K562 (cell line): ENCODE measurements around the gene ENKD1. TPM values are rescaled to one million over a fixed set of nuclear protein-coding genes. Genes with fewer than 3 reads are reported as not detected.

ENCODE experiments used
- ATAC-seq: fragments of 200-7000 bp; cut with Tn5 transposase; 3 replicates; pipeline ENCODE4 v1.9.1; 2020; ENCODE audit warnings: moderate library complexity
- BruUV-seq: library from RNA; stranded (reverse); fragments of 400-500 nt; replicated peaks from 2 replicates; lab custom pipeline; 2021; lab: Mats Ljungman, UMichigan
- CTCF ChIA-PET: fragments of 300-600 bp; formaldehyde crosslinking; extraction: SDS; loops from one replicate; lab custom pipeline; 2021; ENCODE audit warnings: low intra/inter-chr PET ratio; lab: Yijun Ruan, JAX
- POLR2A ChIA-PET: fragments of 300-600, 350-650 bp; sonication (Branson Sonifier 250); formaldehyde crosslinking; extraction: SDS; loops from one replicate; lab custom pipeline; 2021; ENCODE audit warnings: antibody characterized with exemption, inconsistent platforms; lab: Yijun Ruan, JAX
- DNase-seq, 4 experiments: peaks; one replicate each; pipeline versions ENCODE4 v3.0.0 to v3.0.0-alpha.2; 2011 to 2018; ENCODE audit warnings: low spot score in 3 of 4, mixed read lengths in 3 of 4; ENCODE audit errors: extremely low read depth in 1 of 4
- FAIRE-seq: peaks from 2 replicates; lab custom pipeline; 2011; peaks lifted over from hg19 to GRCh38; lab: Jason Lieb, UNC
- H2AFZ ChIP-seq: 2 replicates; pipeline ENCODE4 v1.6.0; 2011; ENCODE audit warnings: low read depth, low read length, control low read depth, inconsistent platforms
- H3K27ac ChIP-seq: fragments of 200-600 bp; 3 replicates; pipeline ENCODE4 v1.8.0; 2011; ENCODE audit warnings: low read depth, mild to moderate bottlenecking, control low read depth, inconsistent platforms, low read length, moderate library complexity, mixed read lengths; ENCODE audit errors: extremely low read depth
- H3K27me3 ChIP-seq, 2 experiments: fragments of 300-600 bp in 1 of 2; 2 replicates in 1 of 2; 3 replicates in 1 of 2; pipeline versions ENCODE4 v1.6.0 to v1.8.0; 2011; ENCODE audit warnings: inconsistent platforms in 2 of 2, low read length in 2 of 2, mild to moderate bottlenecking in 1 of 2, mixed read lengths in 1 of 2, moderate library complexity in 1 of 2; ENCODE audit not compliant: control insufficient read depth in 2 of 2, insufficient read depth in 2 of 2
- H3K36me3 ChIP-seq: fragments of 300-600 bp; 3 replicates; pipeline ENCODE4 v1.8.0; 2011; ENCODE audit warnings: mild to moderate bottlenecking, low read length, inconsistent platforms; ENCODE audit not compliant: control insufficient read depth, insufficient read depth
- H3K4me1 ChIP-seq, 2 experiments: fragments of 200-600 bp in 1 of 2; replicated peaks in 1 of 2; 2 replicates in 1 of 2; 3 replicates in 1 of 2; pipeline versions ENCODE4 v1.5.1 to v1.8.0; 2011; ENCODE audit warnings: inconsistent platforms in 2 of 2, low read length in 2 of 2, mild to moderate bottlenecking in 1 of 2, mixed read lengths in 1 of 2, moderate library complexity in 1 of 2; ENCODE audit not compliant: control insufficient read depth in 2 of 2, insufficient read depth in 2 of 2
- H3K4me2 ChIP-seq: 2 replicates; pipeline ENCODE4 v1.6.1; 2011; ENCODE audit warnings: low read length, control low read depth, inconsistent platforms, mixed read lengths; ENCODE audit not compliant: insufficient read depth
- H3K4me3 ChIP-seq: fragments of 200-600 bp; sonication (generic), shearing (Covaris generic); 2 replicates; pipeline ENCODE4 v1.5.1; 2016; ENCODE audit warnings: control low read depth, inconsistent platforms
- H3K79me2 ChIP-seq: fragments of 200-600 bp; 3 replicates; pipeline ENCODE4 v1.8.0; 2011; ENCODE audit warnings: low read length, inconsistent platforms; ENCODE audit not compliant: control insufficient read depth, insufficient read depth
- H3K9ac ChIP-seq, 2 experiments: 2 replicates each; pipeline versions ENCODE4 v1.6.0 to v1.6.1; 2011; ENCODE audit warnings: low read depth in 2 of 2, low read length in 2 of 2, control low read depth in 1 of 2, inconsistent platforms in 1 of 2, mild to moderate bottlenecking in 1 of 2, mixed read lengths in 1 of 2; ENCODE audit not compliant: insufficient read depth in 1 of 2
- H3K9me1 ChIP-seq: one replicate; pipeline ENCODE4 v1.6.0; 2011; ENCODE audit warnings: inconsistent platforms, mild to moderate bottlenecking, low read length, moderate library complexity; ENCODE audit not compliant: control insufficient read depth, insufficient read depth
- H3K9me3 ChIP-seq: replicated peaks from 2 replicates; pipeline ENCODE4 v1.5.1; 2011; ENCODE audit warnings: low read depth, low read length, inconsistent platforms; ENCODE audit not compliant: control insufficient read depth, insufficient read depth
- H4K20me1 ChIP-seq: replicated peaks from 2 replicates; pipeline ENCODE4 v1.6.1; 2011; ENCODE audit warnings: low read length, inconsistent platforms, mixed read lengths; ENCODE audit not compliant: control insufficient read depth, insufficient read depth
- CREM ChIP-seq: IDR thresholded peaks from 2 replicates; pipeline ENCODE4 v1.6.1; 2014; ENCODE audit warnings: antibody characterized with exemption, low read depth
- CSDE1 ChIP-seq, 2 experiments: fragments of 450-650 bp; IDR thresholded peaks; 2 replicates each; pipeline ENCODE4 v1.6.1; 2016; ENCODE audit warnings: mild to moderate bottlenecking in 1 of 2
- FIP1L1 ChIP-seq: fragments of 200-400 bp; formaldehyde crosslinking; IDR thresholded peaks from 2 replicates; pipeline ENCODE4 v1.6.1; 2018; ENCODE audit warnings: mild to moderate bottlenecking, low read depth, low read length; ENCODE audit not compliant: poor library complexity, severe bottlenecking
- L3MBTL2 ChIP-seq: fragments of 450-650 bp; IDR thresholded peaks from 2 replicates; pipeline ENCODE4 v1.6.1; 2016; ENCODE audit warnings: mild to moderate bottlenecking, moderate library complexity
- NFIC ChIP-seq: fragments of 450-650 bp; IDR thresholded peaks from 2 replicates; pipeline ENCODE4 v1.6.1; 2017; ENCODE audit warnings: mild to moderate bottlenecking, inconsistent platforms
- SMAD1 ChIP-seq: fragments of 150-350 bp; IDR thresholded peaks from 2 replicates; pipeline ENCODE4 v1.6.1; 2014; ENCODE audit warnings: low read length, low read depth; ENCODE audit not compliant: partially characterized antibody
- SPI1 ChIP-seq: IDR thresholded peaks from 2 replicates; pipeline ENCODE4 v1.6.1; 2011; ENCODE audit warnings: low read depth, low read length, control low read depth, borderline replicate concordance
- WGBS: fragments of 100-300 bp; shearing (Covaris generic); methylation state at CpG from one replicate; pipeline ENCODE4 v1.1.6; 2016; ENCODE audit warnings: low coverage, mixed read lengths; ENCODE audit not compliant: insufficient coverage; ENCODE audit errors: missing lambda C conversion rate; 5-methylcytosine and 5-hydroxymethylcytosine counted together
- in situ Hi-C: fragments of 300-500 bp; cut with MboI; formaldehyde crosslinking; loops from 4 replicates; pipeline ENCODE4 v1.15.0; 2018; ENCODE audit warnings: inconsistent platforms, mixed read lengths
- intact Hi-C: fragments of 100-400 bp; cut with micrococcal nuclease; formaldehyde crosslinking; loops from 2 replicates; pipeline ENCODE4 v1.14.2; 2022
- polyA plus RNA-seq, 8 experiments: library from polyadenylated mRNA; depleted of rRNA in 4 of 8; stranded (reverse) in 5 of 8; unstranded in 3 of 8; fragments of >200 nt; fragmentation: Nextera tagmentation in 2 of 8; fragmentation: Illumina TruSeq in 1 of 8; extraction: Ambion mirVana in 2 of 8; extraction: Trizol in 1 of 8; gene quantifications; 2 replicates each; pipeline versions ENCODE4 v1.2.1 to v1.2.3, GENCODE V29; 2011 to 2014; ENCODE audit warnings: inconsistent platforms in 1 of 8, missing spikeins in 1 of 8
- total RNA-seq, 7 experiments: library from RNA; depleted of rRNA in 6 of 7; stranded (reverse); fragments of >200 nt in 6 of 7; fragmentation: Illumina TruSeq in 2 of 7; extraction: Trizol in 2 of 7; gene quantifications; 2 replicates each; pipeline versions ENCODE4 v1.2.1 to v1.2.3, GENCODE V29; 2011 to 2021; ENCODE audit warnings: low replicate concordance in 1 of 7

ENKD1 gene
- total and polyA plus RNA-seq, 9 of the 15 experiments (the other 6 are each of a cell fraction or from before 2014, with no cell fraction given), result 1.1 to 26.9 (median 8.3) TPM

GRCh38 chr16:67673712-67674580, 7.4 kb upstream of the ENKD1 start:
- H3K27ac ChIP-seq, result no peak overlapping the region
- no peaks in the 10 kb centered on the region for H4K20me1 ChIP-seq
- no TSS peak for BruUV-seq
- no peak for DNase-seq
- CTCF ChIA-PET, result interaction anchor here (0.6 to 2.2 kb wide), 4 partner anchors 156 to 654 kb away, joined by 3 to 31 read pairs (median 6); no protein-coding TSS in a partner anchor
- H2AFZ ChIP-seq, result no peak overlapping the region
- 70% methylated on average over 19 of the region's 21 CpGs for WGBS
- H3K9me3 ChIP-seq, result no peaks in the 10 kb centered on the region
- no peaks in the 10 kb centered on the region for H3K79me2 ChIP-seq
- TF ChIP-seq CSDE1 (IDR thresholded peaks at IDR 0.05) (no peak), CREM (0 out of 2 replicates have a peak, but pooled peaks have one; percentile 21), L3MBTL2 (no peak), FIP1L1 (no peak), SPI1 (peak; percentile 14; the same call in 1 of the 2 replicates), NFIC (peak; percentile 63), SMAD1 (no peak)
- TF ChIP-seq, all 486 proteins: peak for 3
- H3K4me1 ChIP-seq, result peaks cover 0 to 5% of the 10 kb centered on the region in 2 experiments; a peak in 3 of 5 replicates
- H3K4me3 ChIP-seq, result no peak overlapping the region
- intact Hi-C loops, result loop anchor here (2.0 to 5.0 kb wide), 3 partner anchors 133 to 368 kb away; partner anchors contain the start of genes RANBP10 and TSNAXIP1
- peak overlapping the region in 1 of 2 experiments; percentile 71; a peak in 2 of 4 replicates for H3K9ac ChIP-seq
- ATAC-seq, result no peak
- in situ Hi-C loops, result loop anchor here (10.0 kb wide), 1 partner anchor 371 kb away; no protein-coding TSS in a partner anchor
- POLR2A ChIA-PET, result interaction anchor here (0.6 to 1.4 kb wide), 3 partner anchors 143 to 391 kb away, joined by 3 to 4 read pairs (median 4); no protein-coding TSS in a partner anchor
- no peaks in the 10 kb centered on the region for H3K9me1 ChIP-seq
- no peak overlapping the region for H3K4me2 ChIP-seq
- H3K27me3 ChIP-seq, result no peaks in the 10 kb centered on the region
- no peak for FAIRE-seq
- no peaks in the 10 kb centered on the region for H3K36me3 ChIP-seq
